IPS-NIHi11 (cell line): ENCODE results near the gene HOXA11.

ENCODE experiments used
- DNase-seq: peaks from one replicate; pipeline ENCODE4 v3.0.0; 2012; ENCODE audit warnings: mixed read lengths, low spot score

The HOXA11 gene

GRCh38 chr7:27205325-27206280, 20.6 kb upstream of the HOXA11 start:
- no peak for DNase-seq

DNA sequence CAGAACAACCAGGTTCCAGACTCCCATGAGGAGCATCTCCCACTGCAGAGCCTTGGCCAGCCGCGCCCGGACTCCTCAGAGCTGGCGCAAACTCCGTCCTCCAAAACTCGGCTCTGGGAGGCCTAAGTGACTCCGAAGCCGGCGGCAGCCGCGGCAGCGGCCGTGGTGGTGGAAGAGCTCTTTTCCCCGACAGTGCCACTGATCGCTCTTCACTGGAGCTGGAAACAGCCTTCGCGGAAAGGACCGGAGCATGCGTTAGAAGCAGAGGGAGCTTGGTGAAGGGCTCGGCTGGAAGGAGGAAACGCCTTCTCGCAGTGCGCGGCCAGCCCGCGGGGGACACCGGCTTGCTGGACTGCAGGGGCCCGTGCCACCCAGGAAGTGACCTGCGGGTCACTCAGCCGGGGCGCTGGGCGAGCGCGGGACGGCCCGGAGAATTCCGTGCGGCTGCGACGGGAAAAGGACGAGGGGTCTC, 19.9 kb upstream of the HOXA11 start:
- DNase-seq: no peak

- DNase-seq: no peak
Measured at GRCh38 chr7:27203964-27204594, 19.0 kb upstream of the HOXA11 start.

GRCh38 chr7:27203365-27203953, 18.4 kb upstream of the HOXA11 start:
- DNase-seq: no peak

- no peak for DNase-seq
Measured at GRCh38 chr7:27202862-27203134, 17.8 kb upstream of the HOXA11 start.

DNA sequence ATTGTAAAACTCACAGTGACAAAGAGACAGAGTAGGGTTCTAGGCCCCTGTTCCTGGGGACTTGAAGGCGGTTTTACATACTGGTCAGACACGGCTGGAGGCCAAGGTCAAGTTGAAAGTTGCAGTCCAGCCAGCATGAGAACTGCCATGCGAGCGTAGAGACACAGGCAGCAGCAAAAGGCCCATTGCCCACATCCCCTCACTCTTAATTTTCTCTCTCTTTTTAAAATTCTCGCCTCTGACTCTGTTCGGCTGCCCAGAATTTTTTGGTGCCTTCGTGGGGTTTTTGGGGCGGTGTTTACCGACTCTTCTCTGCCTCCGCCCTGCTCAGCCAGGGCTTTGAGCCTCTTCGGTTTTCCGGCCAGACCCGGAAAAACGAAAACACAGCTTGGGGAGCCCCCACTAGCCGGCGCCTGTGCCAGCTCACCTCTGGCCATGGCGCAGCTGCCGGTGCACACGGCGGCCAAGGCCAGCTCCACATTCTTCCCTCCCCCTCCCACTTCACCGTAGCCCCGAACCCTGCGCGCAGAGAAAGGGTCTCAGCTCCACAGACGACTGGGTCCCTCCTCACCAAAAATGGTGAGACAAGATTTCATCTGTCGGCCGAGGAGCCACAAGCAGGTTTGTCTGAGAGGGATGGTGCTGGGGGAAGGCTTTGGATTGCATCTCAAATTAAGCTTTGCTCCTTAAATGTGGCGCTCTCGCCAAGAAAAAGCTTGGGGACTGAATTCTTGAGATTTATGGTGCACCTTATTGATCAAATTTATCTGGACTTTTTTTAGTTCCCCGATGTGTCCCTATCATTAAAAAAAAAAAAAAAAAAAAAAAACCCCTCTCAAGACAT, 17.2 kb upstream of the HOXA11 start:
- DNase-seq: no peak

DNA sequence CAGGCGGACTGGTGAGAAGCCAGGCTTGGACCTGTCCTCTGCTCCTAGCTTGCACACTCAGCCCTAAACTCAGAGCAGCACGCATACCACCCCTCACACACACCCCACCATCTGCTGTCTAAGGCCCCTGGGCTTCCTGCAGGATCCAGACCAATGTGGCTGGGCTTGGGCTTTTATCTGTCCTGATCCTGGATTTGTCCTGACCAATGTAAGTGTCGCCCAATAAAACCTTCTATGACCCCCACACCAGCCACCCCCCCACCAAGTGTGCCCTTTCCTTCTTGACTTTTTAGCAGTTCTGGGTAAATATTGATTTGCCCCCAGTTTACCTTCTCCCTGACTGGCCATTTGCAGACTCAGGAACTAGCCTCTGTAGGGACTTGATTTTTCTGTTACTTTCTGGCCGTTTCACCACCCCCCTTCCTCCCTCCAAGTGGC, 16.6 kb upstream of the HOXA11 start:
- no peak for DNase-seq

DNA sequence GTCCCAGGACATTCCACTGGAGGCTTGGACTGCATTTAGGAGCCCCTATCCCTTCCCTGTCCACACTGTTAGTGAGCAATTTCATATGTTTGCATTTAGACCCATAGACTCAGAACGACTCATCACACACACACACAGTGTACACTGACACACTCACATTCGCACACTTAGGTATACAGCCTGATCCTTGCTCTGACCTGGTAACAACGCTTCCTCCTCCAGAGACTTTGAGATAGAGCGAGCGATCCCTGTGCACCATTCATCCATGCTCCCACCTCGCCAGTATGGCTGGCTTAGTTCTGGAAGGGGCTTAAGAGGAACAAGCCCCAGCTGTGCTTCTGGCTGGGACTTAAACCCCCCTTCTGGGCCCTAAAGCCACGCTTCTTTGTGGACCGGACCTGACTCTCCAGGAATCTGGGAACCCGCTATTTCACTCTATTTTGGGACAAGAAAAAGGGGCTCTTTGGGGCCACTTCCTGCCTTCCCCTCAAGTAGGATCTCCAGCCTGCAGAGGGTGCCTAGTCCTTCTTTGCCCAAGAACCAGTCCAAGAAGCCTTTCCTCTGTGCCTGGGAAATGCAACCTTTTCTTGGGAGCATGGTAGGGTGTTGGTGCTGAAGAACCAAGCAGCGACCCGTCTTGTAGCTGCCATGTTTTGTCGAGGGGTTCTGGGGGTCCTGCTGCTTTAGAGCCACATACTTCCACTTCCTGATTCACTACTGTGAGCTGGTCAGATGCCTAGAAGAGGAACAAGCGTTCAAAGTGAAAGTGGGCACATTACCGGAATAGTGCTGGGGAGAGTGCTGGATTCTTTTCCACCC, 15.9 kb upstream of the HOXA11 start:
- DNase-seq: no peak

GRCh38 chr7:27199849-27200760, 15.1 kb upstream of the HOXA11 start, which contains the start of gene HOXA13:
Gene HOXA13, minus strand, starts transcription at chr7:27200091. Its CDS starts 14 bp downstream, at chr7:27200077.
- peak; percentile 74 for DNase-seq

- DNase-seq: peak; percentile 47
Measured at GRCh38 chr7:27198871-27199801, 14.1 kb upstream of the HOXA11 start.

DNA sequence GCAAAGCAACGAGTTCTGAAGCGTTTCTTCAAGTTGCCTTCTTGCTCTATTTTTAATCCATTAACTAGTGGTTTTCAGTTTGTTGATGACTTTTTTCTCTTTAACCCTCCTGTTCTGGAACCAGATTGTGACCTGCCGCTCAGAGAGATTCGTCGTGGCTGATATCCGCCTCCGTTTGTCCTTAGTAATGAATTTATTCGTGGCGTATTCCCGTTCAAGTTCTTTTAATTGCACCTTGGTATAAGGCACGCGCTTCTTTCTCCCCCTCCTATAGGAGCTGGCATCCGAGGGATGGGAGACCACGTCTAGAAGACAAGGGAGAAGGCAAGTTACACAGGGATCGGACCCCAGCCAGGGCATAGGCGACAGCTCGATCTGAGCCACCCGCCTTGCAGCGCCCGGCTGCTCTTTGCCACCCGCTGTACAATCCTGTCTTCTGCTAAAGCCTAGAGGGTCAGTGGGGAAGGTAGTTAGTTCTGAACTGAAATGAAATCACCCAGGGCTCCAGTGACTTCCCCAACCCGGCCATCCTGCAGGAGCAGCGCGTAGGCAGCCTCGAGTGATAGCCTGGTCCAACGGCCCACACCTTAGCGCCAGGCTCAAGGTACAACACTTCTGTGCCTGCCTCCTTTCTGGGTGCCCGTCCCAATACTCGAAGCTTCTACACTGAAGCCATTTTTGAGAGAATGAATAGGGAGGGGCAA, 13.3 kb upstream of the HOXA11 start:
- no peak for DNase-seq

DNA sequence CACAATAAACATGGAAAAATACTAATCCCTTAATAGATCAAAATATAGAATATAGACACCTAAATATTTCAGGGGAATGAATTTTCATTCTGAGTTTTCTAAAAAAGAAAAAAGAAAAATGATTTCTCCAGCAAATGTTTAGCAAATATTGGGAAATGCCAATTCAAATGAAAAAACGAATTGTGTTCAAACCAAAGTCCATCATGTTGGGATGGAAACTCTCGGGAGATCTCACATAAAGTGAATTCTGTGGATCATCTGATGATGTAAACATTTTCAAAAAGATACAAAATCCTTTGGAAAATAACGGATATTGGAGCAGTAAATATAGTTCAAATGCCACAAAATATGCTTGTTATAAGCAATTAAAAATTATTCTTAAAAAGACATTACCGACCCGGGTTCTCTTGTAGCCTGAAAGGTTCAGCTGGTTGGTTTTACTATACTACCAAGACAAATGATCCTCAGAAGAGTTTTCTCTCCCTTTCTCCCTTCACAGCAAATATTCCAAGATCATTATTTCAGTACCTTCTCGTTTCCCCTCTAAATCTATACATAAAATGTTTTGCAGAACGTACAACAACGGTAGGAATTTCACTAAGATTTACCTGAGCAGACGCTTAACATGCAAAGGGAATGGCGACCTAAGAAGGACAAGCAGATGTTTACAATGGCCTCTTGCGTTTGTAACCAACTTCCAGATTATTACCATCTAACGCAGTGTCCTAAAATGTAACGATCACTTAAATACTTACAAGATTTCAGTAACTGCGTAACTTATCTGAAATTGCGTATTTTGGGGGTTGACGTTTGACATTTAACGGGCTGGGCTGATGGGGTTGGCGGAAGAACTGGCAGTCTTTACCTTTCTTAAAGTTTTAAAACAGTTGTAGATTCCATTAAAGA, 12.4 kb upstream of the HOXA11 start:
- no peak for DNase-seq

DNA sequence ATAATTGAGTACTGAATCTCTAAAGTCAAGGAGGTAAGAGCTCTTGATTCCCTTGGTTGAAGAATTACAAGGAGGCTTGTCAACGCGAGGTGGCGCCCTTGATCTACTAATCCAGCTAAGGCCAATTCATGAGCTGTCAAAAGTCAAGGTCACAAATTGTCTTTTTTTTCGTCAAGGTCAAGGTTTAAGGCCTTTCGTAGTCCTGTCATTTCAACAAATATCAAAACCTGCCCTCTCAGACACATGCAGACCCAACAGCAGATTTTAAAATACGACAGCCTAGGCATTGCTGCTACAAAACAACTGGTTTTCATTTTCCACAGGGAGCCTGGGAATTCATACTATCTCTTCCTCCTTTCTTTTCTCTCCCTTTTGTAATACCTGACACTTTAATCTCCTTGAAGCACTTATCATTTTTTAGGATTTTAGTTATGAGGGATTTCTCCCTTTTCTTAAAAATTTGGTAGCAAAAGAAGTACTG, 11.3 kb upstream of the HOXA11 start:
- peak; percentile 56 for DNase-seq

DNA sequence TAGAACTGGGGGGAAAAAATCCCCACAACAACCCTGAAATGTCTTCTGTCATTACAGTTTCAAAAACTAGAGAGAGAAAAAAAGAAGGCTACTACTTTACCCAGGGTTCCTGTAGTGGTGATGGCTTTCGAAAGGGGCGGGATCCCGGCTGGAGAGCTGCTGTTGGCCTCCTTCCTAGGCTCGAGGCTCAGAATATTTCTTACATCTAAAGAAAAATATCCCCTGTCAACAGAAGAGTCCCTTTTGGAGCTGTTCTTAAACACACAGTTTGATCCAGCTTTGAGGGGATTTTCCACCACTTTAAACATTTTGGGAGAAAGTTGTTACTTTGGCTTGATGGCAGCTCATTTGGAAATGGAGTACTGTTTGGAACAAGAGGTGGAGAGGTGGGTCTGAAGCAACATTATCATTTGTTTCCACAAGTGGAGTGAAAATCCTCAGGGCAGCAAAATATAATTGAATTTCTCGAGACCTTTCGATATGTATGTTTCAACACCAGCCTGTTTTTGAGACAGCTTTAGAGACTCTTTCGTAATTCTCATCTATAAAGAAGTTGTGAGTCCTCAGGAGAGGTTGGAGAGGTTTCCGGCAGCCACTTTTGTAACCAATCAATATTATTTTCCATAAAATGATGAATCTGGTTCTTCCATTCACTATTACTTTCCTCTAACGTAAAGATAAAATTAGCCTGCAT, 9.8 kb upstream of the HOXA11 start:
- DNase-seq: no peak

DNA sequence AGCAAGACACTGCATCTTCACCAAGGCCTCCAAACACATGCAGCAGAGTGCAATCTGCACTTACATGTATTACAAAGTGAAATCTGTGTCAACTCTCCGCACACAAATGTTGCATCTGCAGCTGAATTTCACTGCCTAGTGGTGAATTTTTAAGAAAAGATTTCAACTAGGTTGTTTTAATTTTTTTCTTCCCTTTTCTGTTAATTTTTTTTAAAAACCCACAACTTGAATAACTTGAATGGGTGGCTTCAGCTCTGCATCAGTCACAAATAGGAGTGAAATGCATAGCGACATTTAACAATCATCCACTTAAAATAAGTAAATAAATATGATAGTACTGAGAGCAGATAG, 8.9 kb upstream of the HOXA11 start:
- no peak for DNase-seq

GRCh38 chr7:27193335-27194001, 8.4 kb upstream of the HOXA11 start:
- DNase-seq: no peak
